AG08396 (cell line): ENCODE measurements around the gene TFDP2.
A peak's percentile ranks its signal among the peaks of the same experiment; 100 is the strongest.
"Not testable (repeated sequence)": the region's sequence is repeated elsewhere in the genome, so short reads cannot be mapped to it uniquely, and the experiment has no call there.

ENCODE experiments used
- DNase-seq: peaks from one replicate; pipeline ENCODE4 v3.0.0; 2012; ENCODE audit warnings: low spot score, mixed read lengths

Gene TFDP2

DNA sequence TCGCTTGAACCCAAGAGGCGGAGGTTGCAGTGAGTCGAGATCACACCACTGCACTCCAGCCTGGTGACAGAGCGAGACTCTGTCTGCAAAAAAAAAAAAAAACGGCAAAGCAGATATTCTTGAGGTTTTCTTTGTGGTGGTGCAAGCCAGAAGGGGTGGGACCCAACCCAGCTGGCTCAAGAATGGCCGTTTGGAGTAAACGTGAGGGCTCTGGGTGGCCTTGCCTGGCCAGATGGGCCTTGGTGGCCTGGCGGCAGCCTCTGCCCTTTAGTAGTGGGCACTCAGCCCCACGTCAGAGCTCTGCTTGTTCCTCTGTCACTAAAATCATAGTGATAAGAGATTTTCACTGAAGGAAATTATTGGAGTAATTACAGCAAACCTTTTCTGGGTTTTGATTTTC is 222.4 kb downstream of the TFDP2 start:
- no peak for DNase-seq

DNA sequence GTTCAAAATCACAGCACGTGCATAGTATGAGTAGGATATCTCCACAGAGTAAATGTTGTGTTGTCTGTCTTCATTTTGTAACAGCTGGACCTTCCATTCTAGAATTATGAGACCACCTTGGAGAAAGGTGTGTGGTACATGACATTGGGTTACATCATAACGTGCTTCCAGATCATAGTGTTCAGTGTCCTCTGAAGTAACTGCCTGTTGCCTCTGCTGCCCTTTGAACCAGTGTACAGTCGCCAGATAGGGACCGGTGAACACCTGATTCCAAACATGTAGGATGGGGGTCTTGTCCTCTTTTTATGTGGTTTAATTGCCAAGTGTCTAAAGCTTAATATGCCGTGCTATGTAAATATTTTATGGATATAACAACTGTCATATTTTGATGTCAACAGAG is 223.7 kb downstream of the TFDP2 start:
- DNase-seq = not testable (repeated sequence)

DNA sequence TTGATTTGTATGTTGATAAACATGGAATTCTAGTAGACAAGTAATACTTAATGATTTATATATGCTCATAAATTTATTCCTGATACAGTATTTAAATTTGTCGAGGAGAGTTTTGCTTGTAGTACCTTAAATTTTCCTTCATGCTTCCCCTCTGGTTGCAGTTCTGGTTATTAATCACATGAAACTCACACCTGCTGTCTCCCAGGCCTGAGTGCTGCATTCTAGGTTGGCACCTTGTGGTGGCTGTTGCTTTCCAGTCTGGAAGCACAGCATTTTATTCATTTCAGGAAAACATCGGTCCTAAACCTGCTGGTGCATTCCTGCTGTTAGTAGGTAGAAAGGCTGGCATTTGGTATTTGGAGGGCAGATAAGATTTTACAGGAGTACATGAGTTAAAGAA is 228.0 kb downstream of the TFDP2 start:
- no peak for DNase-seq

DNA sequence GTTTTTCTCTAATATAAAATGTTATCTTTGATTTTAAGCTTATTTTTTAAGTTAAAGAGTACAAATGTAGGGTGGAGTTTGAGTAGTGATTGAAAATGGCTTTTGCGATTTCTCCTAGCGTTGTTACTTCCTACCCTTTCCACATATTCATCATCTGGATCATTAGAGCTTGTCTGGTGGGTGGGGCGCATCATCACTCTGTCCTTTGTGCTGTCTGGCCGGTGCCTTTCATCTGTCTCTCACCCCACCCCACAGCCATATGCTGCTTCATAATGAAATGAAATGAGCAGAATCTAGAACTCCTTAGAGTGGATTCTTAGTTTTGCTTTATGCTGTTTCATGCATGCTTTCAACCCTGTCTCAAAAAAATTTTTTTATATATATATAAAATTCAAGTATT is 228.6 kb downstream of the TFDP2 start:
- DNase-seq = no peak

DNA sequence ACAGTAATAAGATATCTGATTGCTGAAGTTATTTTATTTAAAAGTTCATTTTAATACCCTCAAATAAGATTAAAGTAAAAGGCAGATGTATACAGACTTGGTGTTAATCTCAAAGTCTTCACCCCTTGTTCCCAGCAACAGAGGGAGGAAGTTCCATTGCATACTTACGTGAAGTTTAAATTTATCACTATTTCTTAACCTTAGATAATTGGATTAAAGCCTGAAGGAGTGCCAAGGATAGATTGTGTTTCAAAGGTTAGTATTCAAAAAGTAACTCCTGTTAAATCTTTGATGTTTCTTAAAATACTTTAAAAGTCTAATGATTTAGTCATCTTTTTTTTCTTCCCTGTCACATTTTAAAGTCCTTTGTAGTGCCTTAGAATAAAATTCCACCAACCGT is 233.6 kb downstream of the TFDP2 start:
- no peak for DNase-seq

DNA sequence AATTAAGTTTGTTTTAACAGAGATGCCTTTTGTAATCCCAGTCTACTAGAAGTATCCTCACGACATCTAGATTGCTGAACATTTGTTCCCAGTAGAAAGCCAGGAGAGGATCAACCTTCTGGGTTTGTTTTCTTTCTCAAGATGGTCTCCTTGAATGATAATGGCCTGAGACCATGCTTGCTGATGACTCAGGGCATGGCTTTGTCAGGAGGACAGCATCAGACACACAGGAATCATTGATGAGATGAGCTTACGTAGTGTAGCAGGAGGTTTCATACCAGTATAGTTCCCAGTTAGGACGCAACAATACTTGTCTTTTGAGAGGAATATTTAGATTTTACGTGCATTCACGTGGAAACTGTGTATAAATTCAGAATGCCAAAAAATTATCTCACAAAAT is 234.3 kb downstream of the TFDP2 start:
- no peak for DNase-seq

DNA sequence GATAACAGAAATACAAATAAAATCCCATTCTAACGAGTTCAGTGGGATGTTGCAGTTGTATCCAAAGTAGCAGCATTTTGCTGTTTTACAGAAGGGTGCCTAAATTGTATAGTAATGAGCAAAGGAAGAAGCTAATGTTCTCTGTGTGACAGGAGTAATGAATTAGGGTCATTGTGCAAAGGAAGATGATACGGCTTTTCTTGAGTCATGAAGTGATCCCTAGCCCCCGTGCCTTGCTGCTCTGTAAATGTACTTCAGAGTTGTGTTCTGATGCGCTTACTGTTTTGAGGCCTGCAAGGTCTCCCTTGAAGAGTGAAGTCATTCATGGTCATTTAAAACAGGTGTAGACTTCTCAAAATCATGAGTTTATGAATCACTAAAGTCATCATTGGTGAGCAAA is 235.0 kb downstream of the TFDP2 start:
- no peak for DNase-seq

DNA sequence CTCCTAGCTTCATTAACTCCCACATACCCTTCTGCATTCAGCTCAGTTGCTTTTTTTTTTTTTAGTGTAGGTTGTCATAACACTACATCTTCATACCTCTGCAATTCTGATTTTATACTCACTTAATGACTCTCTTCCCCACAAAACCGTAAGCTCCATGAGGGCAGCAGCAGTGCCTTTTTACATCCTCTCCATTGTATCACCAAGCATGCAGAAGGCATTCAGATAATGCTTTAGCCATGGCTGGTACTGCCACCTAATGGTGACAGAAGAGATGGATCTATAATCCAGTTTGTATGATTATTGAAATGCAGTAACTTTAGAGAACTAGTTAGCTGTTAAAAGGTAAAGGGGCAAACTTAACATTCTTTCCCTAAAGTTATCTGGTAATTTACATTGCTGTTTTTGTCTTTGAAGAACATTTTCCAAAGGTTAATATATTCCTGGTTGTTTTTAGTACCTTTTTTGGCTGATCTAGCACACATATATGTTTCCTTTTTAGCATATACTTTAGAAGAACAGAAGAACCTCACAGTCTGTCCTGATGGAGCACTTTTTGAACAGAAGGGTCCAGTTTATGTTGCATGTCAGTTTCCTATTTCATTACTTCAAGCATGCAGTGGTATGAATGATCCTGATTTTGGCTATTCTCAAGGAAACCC is 236.1 kb downstream of the TFDP2 start:
- peak; percentile 52 for DNase-seq

DNA sequence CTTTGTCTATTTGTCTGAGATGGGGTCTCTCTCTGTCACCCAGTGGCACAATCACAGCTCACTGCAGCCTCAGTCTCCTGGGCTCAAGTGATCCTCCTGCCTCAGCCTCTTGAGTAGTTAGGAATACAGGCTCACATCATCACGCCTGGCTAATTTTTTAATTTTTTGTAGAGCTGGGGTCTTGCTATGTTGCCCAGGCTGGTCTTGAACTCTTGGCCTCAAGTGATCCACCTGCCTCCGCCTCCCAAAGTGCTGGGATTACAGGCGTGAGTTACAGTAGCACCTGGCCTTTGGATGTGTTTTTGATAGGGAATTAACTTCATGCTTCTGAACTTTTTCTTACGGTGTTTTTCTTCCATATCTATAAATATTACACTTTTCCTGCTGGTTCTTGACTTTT is 239.4 kb downstream of the TFDP2 start:
- DNase-seq = not testable (repeated sequence)

DNA sequence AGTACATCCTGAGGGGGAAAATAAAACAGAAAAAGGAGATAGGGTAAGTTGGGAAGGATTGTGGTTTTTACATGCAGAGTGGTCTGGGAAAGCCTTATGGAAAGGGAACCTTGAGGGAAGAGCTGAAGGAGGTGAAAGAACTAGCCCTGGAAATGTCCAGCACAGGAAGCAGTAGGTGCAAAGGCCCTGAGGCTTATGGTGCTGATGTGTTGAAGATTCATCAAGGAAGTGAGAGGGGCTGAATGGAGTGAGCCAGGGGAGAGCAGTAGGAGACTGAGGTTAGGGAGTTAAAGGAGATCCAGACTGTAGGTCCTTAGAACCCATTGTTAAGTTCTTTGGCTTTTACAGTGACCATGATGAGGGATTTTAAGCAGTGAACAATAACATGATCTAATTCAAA is 239.9 kb downstream of the TFDP2 start:
- no peak for DNase-seq

DNA sequence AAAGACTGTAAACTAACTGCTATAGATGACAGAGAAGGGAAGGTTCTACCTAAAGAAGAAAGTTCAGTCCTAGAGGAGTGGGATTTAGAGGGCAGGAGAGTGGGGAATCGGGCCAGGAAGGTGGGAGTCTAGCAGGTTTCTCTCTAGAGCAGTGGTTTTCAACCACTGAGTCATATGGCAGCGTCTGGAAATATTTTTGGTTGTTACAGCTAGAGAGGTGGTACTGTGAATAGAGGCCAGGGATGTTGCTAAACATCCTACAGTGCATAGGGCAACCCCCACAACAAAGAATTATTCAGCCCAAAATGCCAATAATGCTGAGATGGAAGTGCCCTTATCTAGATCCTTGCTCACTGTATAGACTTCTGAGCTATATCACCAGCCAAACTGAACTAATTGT is 244.2 kb downstream of the TFDP2 start:
- DNase-seq = no peak

DNA sequence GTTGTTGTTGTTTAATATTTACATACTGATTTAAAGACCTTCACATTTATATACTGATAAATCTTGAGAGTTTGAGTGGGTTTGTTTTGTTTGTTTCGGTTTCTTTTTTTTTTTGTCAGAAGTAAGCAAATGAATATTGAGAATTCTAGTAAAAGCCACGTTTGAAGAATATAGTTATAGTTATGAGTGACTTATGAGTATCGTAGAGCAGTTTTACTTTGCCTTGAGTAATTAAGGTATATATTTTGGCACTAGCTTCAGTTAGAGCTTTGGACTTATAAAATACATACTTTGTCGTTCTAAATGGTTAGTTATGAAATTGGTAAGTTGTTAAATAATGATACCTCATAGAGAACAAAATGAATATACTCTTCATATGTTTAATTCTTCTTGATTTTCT is 245.1 kb downstream of the TFDP2 start:
- no peak for DNase-seq

DNA sequence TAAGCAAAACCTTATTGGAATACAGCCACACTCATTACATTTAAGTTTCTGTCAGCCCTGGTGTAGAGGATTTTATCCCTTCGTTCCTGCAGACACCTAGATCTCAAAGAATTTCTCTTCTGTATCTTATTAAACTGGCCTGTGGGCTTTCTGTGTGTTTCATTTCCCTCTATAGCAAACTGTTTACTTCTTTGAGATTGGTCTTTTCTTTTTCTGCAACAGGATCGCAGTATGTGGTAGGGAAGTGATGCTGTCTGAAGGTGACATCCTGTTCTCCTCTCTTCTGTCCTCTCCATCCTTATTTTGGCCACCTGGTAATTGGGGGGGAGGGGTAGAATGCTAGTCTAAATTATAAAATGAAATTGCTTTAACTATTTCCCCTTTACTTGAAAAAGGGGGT is 247.4 kb downstream of the TFDP2 start:
- DNase-seq = no peak

DNA sequence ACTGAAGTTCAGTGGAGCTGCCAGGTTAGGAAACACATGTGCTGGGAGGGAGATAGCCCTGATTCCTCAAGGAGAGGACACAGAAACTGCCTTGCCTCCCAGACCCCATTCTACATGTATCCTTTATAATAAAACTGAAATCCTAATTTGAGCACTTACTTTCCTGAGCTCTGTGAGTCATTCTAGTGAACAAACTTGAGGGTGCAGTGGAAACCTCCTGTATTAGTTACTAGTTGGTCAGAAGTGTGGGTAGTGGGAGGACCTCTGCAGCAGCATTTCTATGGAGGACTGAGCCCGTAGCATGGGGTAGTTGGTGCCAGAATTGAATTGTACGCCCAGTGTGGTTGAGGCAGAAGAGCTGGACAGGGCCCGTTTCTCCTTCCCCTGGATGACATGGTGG is 249.0 kb downstream of the TFDP2 start:
- DNase-seq = no peak

DNA sequence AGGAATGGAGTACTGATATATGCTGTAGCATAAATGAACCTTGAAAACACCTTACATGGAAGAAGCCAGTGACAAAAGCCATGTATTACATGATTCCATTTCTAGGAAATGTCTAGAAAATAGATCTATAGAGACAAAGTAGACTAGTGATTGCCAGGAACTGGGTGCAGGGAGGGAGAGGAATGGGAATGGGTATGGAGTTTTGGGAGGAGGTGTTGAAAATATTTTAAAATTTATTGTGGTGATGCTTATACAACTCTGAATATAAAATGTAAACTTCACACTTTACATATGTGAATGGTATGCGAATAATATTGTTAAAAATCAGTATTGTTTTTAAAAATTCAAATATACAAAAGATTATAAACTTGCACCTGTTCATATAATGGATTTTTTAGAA is 250.4 kb downstream of the TFDP2 start:
- no peak for DNase-seq

DNA sequence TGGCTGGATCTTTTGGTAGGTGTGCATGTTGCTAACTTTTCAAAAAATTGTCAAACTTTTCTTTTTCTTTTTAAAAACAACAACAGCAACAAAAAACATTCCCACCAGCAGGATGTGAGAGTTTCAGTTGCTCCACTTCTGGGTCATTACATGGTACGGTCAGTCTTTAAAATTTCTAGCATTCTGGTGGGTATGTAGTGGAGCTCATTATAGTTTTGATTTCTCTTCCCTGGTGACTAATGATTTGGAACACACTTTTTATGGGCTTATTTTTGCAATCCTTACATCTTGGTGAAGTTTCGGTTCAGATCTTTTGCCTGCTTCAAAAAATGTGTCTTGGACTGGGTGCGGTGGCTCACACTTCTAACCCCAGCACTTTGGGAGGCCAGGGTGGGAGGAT is 253.6 kb downstream of the TFDP2 start:
- DNase-seq = no peak

DNA sequence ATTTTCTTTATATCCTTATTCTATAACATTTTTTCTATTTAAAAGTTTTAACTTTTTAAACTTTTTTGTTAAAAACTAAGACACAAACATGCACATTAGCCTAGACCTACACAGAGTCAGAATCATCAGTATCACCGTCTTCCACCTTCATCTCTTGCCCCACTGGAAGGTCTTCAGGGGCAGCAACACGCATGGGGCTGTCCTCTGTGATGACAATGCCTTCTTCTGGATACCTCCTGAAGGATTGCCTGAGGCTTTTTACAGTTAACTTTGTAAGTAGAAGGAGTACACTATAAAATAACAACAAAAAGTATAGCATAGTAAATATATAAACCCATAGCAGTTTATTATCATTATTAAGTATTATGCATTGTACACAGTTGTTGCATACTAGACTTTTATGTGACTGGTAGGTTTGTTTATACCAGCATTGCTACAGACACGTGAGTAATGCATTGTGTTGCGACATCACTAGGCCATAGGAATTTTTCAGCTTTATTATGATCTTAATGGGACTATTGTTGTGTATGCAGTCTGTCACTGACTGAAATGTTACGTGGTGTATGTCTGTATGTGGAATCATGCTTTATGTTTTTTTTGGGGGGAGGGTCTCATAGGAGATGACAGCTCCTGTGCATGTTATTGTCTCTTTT is 254.7 kb downstream of the TFDP2 start:
- DNase-seq = peak; percentile 29
